ENCODE measurements around the gene PPP2R1B.
"Not testable (repeated sequence)": the region's sequence is repeated elsewhere in the genome, so short reads cannot be mapped to it uniquely, and the experiment has no call there.

PPP2R1B gene

GRCh38 chr11:111784311-111784710 lies 18.1 kb upstream of the PPP2R1B start:
- DNase-seq (ENCODE audit: low read depth in 2 of 3, low spot score in 1 of 3), result not testable (repeated sequence)

GRCh38 chr11:111782109-111782741 lies 16.0 kb upstream of the PPP2R1B start:
- DNase-seq (ENCODE audit: low read depth in 2 of 3, low spot score in 1 of 3), result no peak

- no peak for DNase-seq (ENCODE audit: low read depth in 2 of 3, low spot score in 1 of 3)
These were observed 12.9 kb upstream of the PPP2R1B start for GRCh38 chr11:111779118-111779517.

- no peak for DNase-seq (ENCODE audit: low read depth in 2 of 3, low spot score in 1 of 3)
These were observed 11.9 kb upstream of the PPP2R1B start for GRCh38 chr11:111778047-111778558.

- no peak for DNase-seq (ENCODE audit: low read depth in 2 of 3, low spot score in 1 of 3)
These were observed 11.2 kb upstream of the PPP2R1B start for GRCh38 chr11:111777094-111778046.

GRCh38 chr11:111776398-111777093 lies 10.4 kb upstream of the PPP2R1B start:
- DNase-seq (ENCODE audit: low read depth in 2 of 3, low spot score in 1 of 3), result no peak

- DNase-seq (ENCODE audit: low read depth in 2 of 3, low spot score in 1 of 3), result no peak
These were observed 8.9 kb upstream of the PPP2R1B start for GRCh38 chr11:111774955-111775710.

- DNase-seq (ENCODE audit: low read depth in 2 of 3, low spot score in 1 of 3), result no peak
These were observed 6.3 kb upstream of the PPP2R1B start for GRCh38 chr11:111772535-111772934.

GRCh38 chr11:111771205-111771604 lies 5.0 kb upstream of the PPP2R1B start:
- DNase-seq (ENCODE audit: low read depth in 2 of 3, low spot score in 1 of 3), result not testable (repeated sequence)

GRCh38 chr11:111770581-111771134 lies 4.5 kb upstream of the PPP2R1B start:
- no peak for DNase-seq (ENCODE audit: low read depth in 2 of 3, low spot score in 1 of 3)

- no peak for DNase-seq (ENCODE audit: low read depth in 2 of 3, low spot score in 1 of 3)
These were observed 599 bp upstream of the PPP2R1B start for GRCh38 chr11:111766834-111767142.

- no peak for DNase-seq (ENCODE audit: low read depth in 2 of 3, low spot score in 1 of 3)
These were observed 737 bp downstream of the PPP2R1B start for GRCh38 chr11:111765320-111765983.

GRCh38 chr11:111764621-111765020 lies 1.6 kb downstream of the PPP2R1B start:
- DNase-seq (ENCODE audit: low read depth in 2 of 3, low spot score in 1 of 3), result no peak

GRCh38 chr11:111762981-111763643 lies 3.1 kb downstream of the PPP2R1B start:
- no peak for DNase-seq (ENCODE audit: low read depth in 2 of 3, low spot score in 1 of 3)

GRCh38 chr11:111762526-111762925 lies 3.7 kb downstream of the PPP2R1B start:
- DNase-seq (ENCODE audit: low read depth in 2 of 3, low spot score in 1 of 3), result no peak

GRCh38 chr11:111761036-111761435 lies 5.2 kb downstream of the PPP2R1B start:
- DNase-seq (ENCODE audit: low read depth in 2 of 3, low spot score in 1 of 3), result no peak

GRCh38 chr11:111759778-111760407 lies 6.3 kb downstream of the PPP2R1B start:
- DNase-seq (ENCODE audit: low read depth in 2 of 3, low spot score in 1 of 3), result no peak

GRCh38 chr11:111759376-111759775 lies 6.8 kb downstream of the PPP2R1B start:
- no peak for DNase-seq (ENCODE audit: low read depth in 2 of 3, low spot score in 1 of 3)

- no peak for DNase-seq (ENCODE audit: low read depth in 2 of 3, low spot score in 1 of 3)
These were observed 10.1 kb downstream of the PPP2R1B start for GRCh38 chr11:111756097-111756496.
